Stimulated activated CD4-positive, alpha-beta T cell treated with anti-CD3 and anti-CD28 coated beads, Interleukin-4, amount 100 ng/mL, for 48 hours (primary cell): ENCODE results near the gene ZNF492.

ENCODE experiments used
- DNase-seq, 2 donors: peaks; one replicate each; pipeline ENCODE4 v3.0.0-alpha.2; 2020; ENCODE audit warnings: low read depth in 2 of 2

ZNF492 gene

GRCh38 chr19:22633706-22634449, at the start of gene ZNF492:
TSS of gene ZNF492 (plus strand) at chr19:22634324. CDS start at chr19:22653400, 19,076 bp downstream.
- DNase-seq, result peak; percentile 58 to 64

DNA sequence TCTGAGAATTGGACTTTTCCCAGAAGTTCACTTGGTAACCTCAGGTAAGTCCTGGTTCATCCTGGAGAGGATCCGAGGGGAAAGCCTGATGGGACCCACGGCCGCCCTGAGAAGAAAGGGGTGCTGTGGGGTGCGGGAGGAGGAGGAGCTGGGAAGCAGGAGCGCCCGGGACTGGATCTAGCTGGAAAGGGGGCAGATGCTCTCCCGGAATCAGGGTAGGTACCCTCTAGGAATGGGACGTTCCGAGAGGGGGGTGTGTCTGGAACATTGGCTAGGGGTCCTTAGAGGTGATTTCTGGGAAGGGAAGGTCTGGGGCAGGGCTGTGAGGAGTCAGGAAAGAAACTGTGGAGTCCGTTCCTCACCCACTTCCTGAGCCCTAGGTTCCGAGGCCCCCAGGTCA, 38.7 kb upstream of the ZNF492 start:
- DNase-seq, result no peak

DNA sequence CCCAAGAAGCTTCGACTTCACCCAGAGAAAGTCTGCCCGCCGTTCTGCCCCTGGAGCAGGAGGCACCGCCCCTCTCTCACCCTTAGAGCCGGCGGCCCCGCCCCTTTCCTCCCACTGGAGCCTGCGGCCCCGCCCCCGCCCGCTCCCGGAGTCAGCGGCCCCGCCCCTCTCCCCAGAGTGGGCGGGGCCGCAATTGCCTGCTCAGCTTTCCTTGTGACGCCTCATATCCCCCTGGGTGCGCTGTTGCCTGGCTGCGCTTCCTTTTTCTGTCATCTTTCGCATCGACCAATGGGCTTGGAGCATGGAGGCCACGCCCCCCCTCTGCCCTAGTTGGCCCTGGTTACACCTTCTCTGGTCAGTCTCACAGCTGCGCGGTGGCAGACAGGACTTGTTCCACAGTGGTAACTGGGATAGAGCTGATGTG, 38.2 kb upstream of the ZNF492 start:
- no peak for DNase-seq

DNA sequence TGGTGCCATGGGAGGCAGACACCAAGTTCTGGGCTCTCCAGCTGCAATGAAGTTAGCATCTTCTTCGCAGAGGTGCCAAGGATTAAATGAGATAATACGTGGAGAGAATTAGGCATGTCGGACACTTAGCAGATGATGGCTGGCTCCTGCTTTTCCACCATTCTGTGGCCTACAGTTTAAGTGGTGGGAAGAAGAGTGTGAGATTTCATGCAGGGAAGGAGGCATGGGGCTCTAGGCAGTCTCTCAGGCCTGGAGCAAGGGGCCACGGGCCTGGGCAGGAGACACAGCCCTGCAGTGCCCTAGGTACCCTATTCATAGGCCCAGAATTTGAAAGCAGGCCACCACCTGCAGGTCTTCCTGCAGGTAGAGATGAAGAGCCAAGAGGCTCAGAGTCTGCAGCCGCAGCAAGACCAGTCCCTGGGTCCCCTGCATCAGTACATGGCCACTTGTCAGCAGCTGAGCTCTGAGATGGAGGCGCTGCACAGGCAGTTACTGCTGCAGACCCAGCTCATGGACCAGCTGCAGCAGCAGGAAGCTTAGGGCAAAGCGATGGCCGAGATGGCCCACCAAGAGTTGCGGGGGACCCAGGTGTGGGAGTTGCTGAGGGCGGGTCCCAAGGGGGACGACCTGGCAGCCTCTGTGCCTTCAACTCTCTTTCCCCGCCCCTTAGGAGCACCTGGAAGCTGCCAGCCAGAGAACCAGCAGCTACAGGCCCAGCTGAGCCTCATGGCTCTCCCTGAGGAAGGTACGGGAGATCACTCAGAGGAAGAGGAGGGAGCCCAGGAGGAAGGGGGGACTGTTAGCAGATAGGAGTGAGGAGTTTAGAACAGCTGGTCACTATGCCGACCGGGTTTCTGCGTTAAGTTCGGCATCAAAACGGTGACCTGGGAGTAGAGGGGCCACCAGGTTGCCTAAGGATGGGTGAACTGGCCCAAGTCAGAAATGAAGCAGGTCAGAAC, 33.2 kb upstream of the ZNF492 start:
- DNase-seq, result no peak

GRCh38 chr19:22601906-22602630, 32.1 kb upstream of the ZNF492 start:
- DNase-seq, result no peak

GRCh38 chr19:22602631-22603272, 31.4 kb upstream of the ZNF492 start:
- DNase-seq, result no peak

GRCh38 chr19:22603518-22604440, 30.3 kb upstream of the ZNF492 start:
- DNase-seq, result no peak

GRCh38 chr19:22604571-22605274, 29.4 kb upstream of the ZNF492 start:
- DNase-seq, result no peak

- DNase-seq, result no peak
These were observed 28.6 kb upstream of the ZNF492 start for GRCh38 chr19:22605275-22606211.

GRCh38 chr19:22606212-22606553, 27.9 kb upstream of the ZNF492 start:
- DNase-seq, result no peak

- DNase-seq, result no peak
These were observed 27.0 kb upstream of the ZNF492 start for GRCh38 chr19:22606954-22607652.

DNA sequence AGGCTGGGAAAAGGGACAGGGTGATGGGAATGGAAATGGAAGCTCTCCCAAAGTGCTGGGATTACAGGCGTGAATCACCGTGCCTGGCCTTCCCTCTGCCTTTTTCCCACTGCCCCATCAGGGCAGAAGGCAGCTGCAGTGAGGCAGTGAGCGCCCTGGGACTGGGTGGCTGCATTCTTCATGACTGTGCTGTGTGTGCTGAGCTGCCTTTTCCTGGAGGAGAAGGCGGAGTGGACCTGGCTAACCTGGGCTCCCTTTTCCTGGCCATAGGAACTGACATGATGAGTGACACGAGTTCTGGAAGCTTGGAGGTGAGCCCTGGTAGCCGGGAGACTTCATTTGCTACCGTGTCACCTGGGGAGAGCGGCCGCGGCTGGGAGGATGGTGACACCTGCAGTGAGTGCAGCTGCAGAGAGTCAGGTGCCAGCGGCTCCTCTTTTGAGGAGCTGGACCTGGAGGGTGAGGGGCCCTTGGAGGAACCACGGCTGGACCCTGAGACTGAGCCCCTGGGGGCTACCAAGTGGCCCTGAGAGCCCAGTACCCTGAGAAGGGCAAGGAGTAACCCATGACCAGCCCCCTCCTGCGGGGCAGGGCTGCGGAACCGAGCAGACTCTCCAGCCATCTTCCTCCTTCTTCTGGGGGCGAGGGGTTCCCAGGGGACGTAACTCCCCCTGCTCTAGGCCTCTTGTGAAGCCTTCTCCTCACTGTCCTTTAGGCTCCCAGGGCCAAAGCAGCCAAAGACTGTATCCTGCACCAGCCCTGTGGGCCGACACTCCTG, 26.3 kb upstream of the ZNF492 start:
- no peak for DNase-seq

DNA sequence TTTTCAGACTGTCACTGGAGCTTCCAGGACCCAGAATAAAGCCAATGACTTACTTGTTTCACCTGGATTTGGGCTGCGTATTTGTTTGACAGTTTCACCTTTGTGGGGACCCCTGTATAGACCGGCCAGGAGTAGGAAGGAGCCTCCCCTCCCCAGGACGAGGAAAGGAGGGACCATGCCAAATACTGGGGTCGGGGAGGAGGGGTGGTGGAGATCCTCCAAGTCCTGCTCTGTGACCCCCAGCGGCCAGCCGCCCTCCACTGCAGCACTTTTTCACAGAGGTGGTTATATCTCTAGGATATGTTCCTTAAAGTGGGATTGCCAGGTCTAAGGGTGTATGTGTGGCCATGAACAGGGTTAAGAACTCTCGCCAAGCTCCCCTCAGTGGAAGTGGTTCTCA, 25.7 kb upstream of the ZNF492 start:
- DNase-seq, result no peak

GRCh38 chr19:22609630-22610029, 24.5 kb upstream of the ZNF492 start:
- no peak for DNase-seq

GRCh38 chr19:22610121-22610520, 24.0 kb upstream of the ZNF492 start:
- no peak for DNase-seq

DNA sequence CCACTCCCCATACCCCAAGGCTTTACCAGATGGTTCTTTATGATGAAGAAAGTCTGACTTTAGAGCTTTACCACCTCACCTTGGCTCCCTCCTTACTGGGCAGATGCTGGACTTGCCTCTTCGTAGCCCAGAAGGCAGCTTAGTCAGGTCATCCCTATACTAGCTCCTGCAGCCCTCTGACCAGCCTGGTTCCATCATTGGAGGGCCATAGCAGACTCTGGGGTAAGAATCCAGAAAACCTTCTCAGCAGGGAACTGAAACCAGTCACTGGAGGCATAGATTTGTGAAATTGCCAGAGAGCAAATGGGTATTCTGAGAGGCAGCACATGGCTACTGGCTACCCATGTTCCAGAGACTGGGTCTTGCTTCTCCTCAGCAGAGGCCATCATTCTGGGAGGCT, 21.8 kb upstream of the ZNF492 start:
- DNase-seq, result no peak

- no peak for DNase-seq
These were observed 17.5 kb upstream of the ZNF492 start for GRCh38 chr19:22616659-22617058.
